Fibroblast of lung (primary cell): ENCODE results near the gene NEURL1. TPM values are rescaled to one million over a fixed set of nuclear protein-coding genes. Genes with fewer than 3 reads are reported as not detected.

Experiments
- DNase-seq, 2 donors: peaks; one replicate each; pipeline versions ENCODE4 v3.0.0 to v3.0.0-alpha.2; 2010; ENCODE audit warnings: low read depth in 2 of 2
- H2AFZ ChIP-seq: 2 replicates; pipeline ENCODE4 v1.5.1; 2012; ENCODE audit warnings: low read length, control low read depth, inconsistent platforms
- H3K27ac ChIP-seq: 2 replicates; pipeline ENCODE4 v1.5.1; 2011; ENCODE audit warnings: low read length, control low read depth; ENCODE audit not compliant: insufficient read depth
- H3K27me3 ChIP-seq: 2 replicates; pipeline ENCODE4 v1.5.1; 2011; ENCODE audit warnings: mild to moderate bottlenecking, low read length; ENCODE audit not compliant: control insufficient read depth, insufficient read depth
- H3K36me3 ChIP-seq: 2 replicates; pipeline ENCODE4 v1.5.1; 2011; ENCODE audit warnings: low read length; ENCODE audit not compliant: control insufficient read depth, insufficient read depth
- H3K4me1 ChIP-seq: 2 replicates; pipeline ENCODE4 v1.5.1; 2011; ENCODE audit warnings: low read length; ENCODE audit not compliant: control insufficient read depth, insufficient read depth; ENCODE audit errors: extremely low read depth
- H3K4me2 ChIP-seq: 2 replicates; pipeline ENCODE4 v1.5.1; 2011; ENCODE audit warnings: low read length, control low read depth; ENCODE audit not compliant: insufficient read depth; ENCODE audit errors: extremely low read depth
- H3K4me3 ChIP-seq, 4 experiments: fragments of 200-600 bp in 1 of 4; sonication (generic) in 1 of 4; replicated peaks in 1 of 4; 2 replicates each; pipeline ENCODE4 v1.5.1; 2011 to 2016; ENCODE audit warnings: low read length in 4 of 4, low read depth in 3 of 4, mild to moderate bottlenecking in 3 of 4, control low read depth in 2 of 4, inconsistent platforms in 1 of 4, mixed read lengths in 1 of 4; ENCODE audit not compliant: insufficient read depth in 1 of 4; ENCODE audit errors: control extremely low read depth in 1 of 4
- H3K79me2 ChIP-seq: 2 replicates; pipeline ENCODE4 v1.5.1; 2012; ENCODE audit warnings: mild to moderate bottlenecking, low read length, inconsistent platforms; ENCODE audit not compliant: control insufficient read depth, insufficient read depth
- H3K9ac ChIP-seq: 2 replicates; pipeline ENCODE4 v1.5.1; 2011; ENCODE audit warnings: mild to moderate bottlenecking, low read length, control low read depth; ENCODE audit not compliant: insufficient read depth
- H3K9me3 ChIP-seq: 2 replicates; pipeline ENCODE4 v1.5.1; 2012; ENCODE audit warnings: low read depth, low read length; ENCODE audit not compliant: control insufficient read depth, insufficient read depth
- H4K20me1 ChIP-seq: 2 replicates; pipeline ENCODE4 v1.5.1; 2011; ENCODE audit warnings: low read length; ENCODE audit not compliant: control insufficient read depth, insufficient read depth; ENCODE audit errors: extremely low read depth
- EZH2 ChIP-seq: IDR thresholded peaks from 2 replicates; pipeline ENCODE4 v1.5.1; 2012; ENCODE audit warnings: low read length, control low read depth, mild to moderate bottlenecking; ENCODE audit errors: missing control alignments
- polyA plus RNA-seq, 2 donors: library from polyadenylated mRNA; depleted of rRNA in 1 of 2; stranded (reverse) in 1 of 2; unstranded in 1 of 2; fragments of >200 nt; gene quantifications; 2 replicates each; pipeline ENCODE4 v1.2.1, GENCODE V29; 2011 to 2012; ENCODE audit warnings: missing spikeins in 1 of 2
- total RNA-seq: library from RNA; depleted of rRNA; stranded (reverse); fragments of >200 nt; gene quantifications from 2 replicates; pipeline ENCODE4 v1.2.1, GENCODE V29; 2014
- TF ChIP-seq, protein P1 (sequence below), 2 donors: IDR thresholded peaks in 1 of 2; conservative IDR thresholded peaks in 1 of 2; 1 replicate in 1 of 2; 2 replicates in 1 of 2; pipeline ENCODE4 v1.5.1; 2011 to 2012; ENCODE audit warnings: low read length in 2 of 2, control low read depth in 1 of 2, inconsistent platforms in 1 of 2, low read depth in 1 of 2, mild to moderate bottlenecking in 1 of 2

Gene NEURL1
- total and polyA plus RNA-seq, 2 donors (not counting 1 experiment from before 2014, with no cell fraction given): 0.12 TPM; not detected in 1

DNA sequence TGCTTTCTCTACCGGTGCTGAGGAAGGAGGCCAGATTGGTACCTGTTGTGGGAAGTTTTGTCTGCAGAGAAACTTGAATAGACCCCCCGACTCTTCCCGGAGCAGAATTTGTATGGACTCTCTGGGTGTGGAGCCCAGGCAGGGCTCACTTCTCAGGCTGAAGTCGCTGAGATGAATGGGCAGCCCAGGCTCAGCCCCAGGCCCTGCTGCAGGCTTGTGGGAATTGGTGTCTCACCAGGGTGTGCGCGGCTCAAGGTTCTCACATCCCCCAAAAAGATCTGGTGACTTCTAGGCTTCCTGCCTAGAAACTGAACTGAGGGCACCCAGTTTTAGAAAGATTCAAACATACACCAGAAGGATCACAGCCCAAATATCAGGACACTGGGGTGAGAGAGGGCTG lies 103.5 kb downstream of the NEURL1 start:
- no peak overlapping the region for H3K4me2 ChIP-seq
- H3K4me1 ChIP-seq: peaks cover 2% of the 10 kb centered on the region
- no peak overlapping the region for H2AFZ ChIP-seq
- no peaks in the 10 kb centered on the region for H3K79me2 ChIP-seq
- H3K9ac ChIP-seq: no peak overlapping the region
- H3K27ac ChIP-seq: no peak overlapping the region
- H3K9me3 ChIP-seq: no peaks in the 10 kb centered on the region
- no peak for TF ChIP-seq EZH2
- TF ChIP-seq, protein P1, sequence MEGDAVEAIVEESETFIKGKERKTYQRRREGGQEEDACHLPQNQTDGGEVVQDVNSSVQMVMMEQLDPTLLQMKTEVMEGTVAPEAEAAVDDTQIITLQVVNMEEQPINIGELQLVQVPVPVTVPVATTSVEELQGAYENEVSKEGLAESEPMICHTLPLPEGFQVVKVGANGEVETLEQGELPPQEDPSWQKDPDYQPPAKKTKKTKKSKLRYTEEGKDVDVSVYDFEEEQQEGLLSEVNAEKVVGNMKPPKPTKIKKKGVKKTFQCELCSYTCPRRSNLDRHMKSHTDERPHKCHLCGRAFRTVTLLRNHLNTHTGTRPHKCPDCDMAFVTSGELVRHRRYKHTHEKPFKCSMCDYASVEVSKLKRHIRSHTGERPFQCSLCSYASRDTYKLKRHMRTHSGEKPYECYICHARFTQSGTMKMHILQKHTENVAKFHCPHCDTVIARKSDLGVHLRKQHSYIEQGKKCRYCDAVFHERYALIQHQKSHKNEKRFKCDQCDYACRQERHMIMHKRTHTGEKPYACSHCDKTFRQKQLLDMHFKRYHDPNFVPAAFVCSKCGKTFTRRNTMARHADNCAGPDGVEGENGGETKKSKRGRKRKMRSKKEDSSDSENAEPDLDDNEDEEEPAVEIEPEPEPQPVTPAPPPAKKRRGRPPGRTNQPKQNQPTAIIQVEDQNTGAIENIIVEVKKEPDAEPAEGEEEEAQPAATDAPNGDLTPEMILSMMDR (conservative IDR thresholded peaks at IDR 0.05 in 1 of 2, IDR thresholded peaks at IDR 0.05 in 1 of 2; ENCODE audit: low read depth in 1 of 2, low read length in 2 of 2): no peak
- no peaks in the 10 kb centered on the region for H4K20me1 ChIP-seq
- H3K27me3 ChIP-seq: no peaks in the 10 kb centered on the region
- peaks cover 5% of the 10 kb centered on the region for H3K36me3 ChIP-seq
- no peak for DNase-seq
- no peak overlapping the region for H3K4me3 ChIP-seq

GRCh38 chr10:103598654-103599115 lies 105.2 kb downstream of the NEURL1 start:
- peaks cover 2% of the 10 kb centered on the region for H3K4me1 ChIP-seq
- H3K36me3 ChIP-seq: peaks cover 20% of the 10 kb centered on the region
- no peak overlapping the region for H3K4me3 ChIP-seq
- no peak overlapping the region for H2AFZ ChIP-seq
- TF ChIP-seq, protein P1 (conservative IDR thresholded peaks at IDR 0.05 in 1 of 2, IDR thresholded peaks at IDR 0.05 in 1 of 2; ENCODE audit: low read depth in 1 of 2, low read length in 2 of 2): peak; percentile 68 to 75
- no peak for TF ChIP-seq EZH2
- no peaks in the 10 kb centered on the region for H3K27me3 ChIP-seq
- no peaks in the 10 kb centered on the region for H3K9me3 ChIP-seq
- no peak overlapping the region for H3K4me2 ChIP-seq
- H3K79me2 ChIP-seq: no peaks in the 10 kb centered on the region
- no peaks in the 10 kb centered on the region for H4K20me1 ChIP-seq
- DNase-seq: peak; percentile 53 to 84
- H3K9ac ChIP-seq: no peak overlapping the region
- no peak overlapping the region for H3K27ac ChIP-seq

DNA sequence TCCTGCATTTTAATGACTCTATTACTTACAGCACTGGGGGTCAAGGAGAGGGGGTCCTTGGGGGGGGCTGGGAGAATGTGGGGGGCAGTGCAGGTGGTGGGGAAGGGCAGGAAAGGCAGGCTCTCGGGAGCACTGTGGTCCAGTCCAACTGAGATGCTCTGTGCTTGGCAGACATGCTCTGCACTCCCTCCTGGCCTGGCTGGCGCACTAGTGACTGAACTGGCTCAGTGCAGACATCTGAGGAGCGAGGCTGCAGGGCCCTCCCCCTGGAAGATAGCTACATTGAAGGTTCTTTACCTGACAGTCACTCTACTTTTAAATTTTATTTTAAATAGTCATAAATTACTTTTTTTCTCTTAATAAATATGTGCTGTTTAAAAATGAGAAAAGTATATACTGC lies 105.7 kb downstream of the NEURL1 start:
- no peaks in the 10 kb centered on the region for H3K27me3 ChIP-seq
- no peak overlapping the region for H2AFZ ChIP-seq
- DNase-seq: no peak
- H3K79me2 ChIP-seq: no peaks in the 10 kb centered on the region
- no peaks in the 10 kb centered on the region for H3K9me3 ChIP-seq
- TF ChIP-seq, protein P1 (conservative IDR thresholded peaks at IDR 0.05 in 1 of 2, IDR thresholded peaks at IDR 0.05 in 1 of 2; ENCODE audit: low read depth in 1 of 2, low read length in 2 of 2): no peak
- no peak for TF ChIP-seq EZH2
- no peak overlapping the region for H3K4me3 ChIP-seq
- no peak overlapping the region for H3K4me2 ChIP-seq
- H3K9ac ChIP-seq: no peak overlapping the region
- peaks cover 2% of the 10 kb centered on the region for H3K4me1 ChIP-seq
- H4K20me1 ChIP-seq: no peaks in the 10 kb centered on the region
- H3K36me3 ChIP-seq: peaks cover 22% of the 10 kb centered on the region
- H3K27ac ChIP-seq: no peak overlapping the region
